HPDE6-E6E7 (cell line): ENCODE results near the gene SPSB3.

Experiments
- DNase-seq: peaks from one replicate; pipeline ENCODE4 v3.0.0; 2011; ENCODE audit warnings: missing footprints; ENCODE audit errors: extremely low spot score

SPSB3 gene

DNA sequence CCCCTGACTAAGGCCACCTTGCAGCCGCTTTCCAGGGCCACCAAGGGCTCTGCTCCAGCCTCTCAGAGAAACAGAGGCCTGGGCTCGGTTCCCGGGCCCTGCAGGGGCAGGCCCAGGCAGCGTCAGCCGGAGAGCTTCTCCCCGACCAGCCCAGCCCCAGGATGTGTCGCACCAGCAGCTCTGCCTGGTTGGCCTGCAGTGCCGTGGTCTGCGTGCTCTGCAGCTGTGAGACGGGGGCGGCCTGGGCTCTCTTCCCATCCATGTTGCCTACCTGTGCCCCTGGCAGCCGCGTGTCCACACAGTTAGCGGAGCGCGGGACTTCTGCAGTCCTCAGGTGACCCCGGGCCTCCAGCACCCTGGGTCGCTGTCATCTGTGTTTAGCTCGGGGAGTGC lies 6.3 kb upstream of the SPSB3 start:
- DNase-seq, result no peak

DNA sequence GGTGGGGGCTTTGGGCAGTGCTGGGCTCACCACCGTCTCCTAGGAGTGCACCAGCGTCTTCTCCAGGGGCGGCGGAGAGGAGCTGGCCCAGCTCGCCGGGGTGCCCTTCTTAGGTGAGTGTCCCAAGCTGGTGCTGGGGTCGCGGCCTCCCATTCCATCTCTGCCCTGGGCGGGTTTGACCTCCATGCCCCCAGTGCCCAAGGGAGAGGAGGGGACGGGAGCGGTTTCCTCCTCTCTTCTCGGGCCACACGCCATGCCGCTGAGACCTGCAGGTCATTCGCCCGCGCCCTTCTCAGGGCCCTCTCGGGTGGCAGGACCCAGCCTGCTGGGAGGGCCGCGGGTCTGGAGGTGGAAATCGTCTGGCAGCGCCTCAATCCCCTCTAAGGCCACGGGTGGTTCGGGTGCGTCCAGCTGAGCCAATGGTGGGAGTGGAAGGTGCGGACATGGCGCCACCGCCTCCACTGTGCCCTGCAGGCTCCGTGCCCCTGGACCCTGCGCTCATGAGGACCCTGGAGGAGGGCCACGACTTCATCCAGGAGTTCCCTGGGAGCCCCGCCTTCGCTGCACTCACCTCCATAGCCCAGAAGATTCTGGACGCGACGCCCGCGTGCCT lies 5.8 kb upstream of the SPSB3 start:
- no peak for DNase-seq

- DNase-seq, result no peak
These were observed 5.1 kb upstream of the SPSB3 start for GRCh38 chr16:1787322-1788094.

GRCh38 chr16:1787056-1787321 lies 4.6 kb upstream of the SPSB3 start:
- DNase-seq, result no peak

- no peak for DNase-seq
These were observed 4.1 kb upstream of the SPSB3 start for GRCh38 chr16:1786242-1787055.

GRCh38 chr16:1785846-1786170 lies 3.4 kb upstream of the SPSB3 start:
- DNase-seq, result no peak

DNA sequence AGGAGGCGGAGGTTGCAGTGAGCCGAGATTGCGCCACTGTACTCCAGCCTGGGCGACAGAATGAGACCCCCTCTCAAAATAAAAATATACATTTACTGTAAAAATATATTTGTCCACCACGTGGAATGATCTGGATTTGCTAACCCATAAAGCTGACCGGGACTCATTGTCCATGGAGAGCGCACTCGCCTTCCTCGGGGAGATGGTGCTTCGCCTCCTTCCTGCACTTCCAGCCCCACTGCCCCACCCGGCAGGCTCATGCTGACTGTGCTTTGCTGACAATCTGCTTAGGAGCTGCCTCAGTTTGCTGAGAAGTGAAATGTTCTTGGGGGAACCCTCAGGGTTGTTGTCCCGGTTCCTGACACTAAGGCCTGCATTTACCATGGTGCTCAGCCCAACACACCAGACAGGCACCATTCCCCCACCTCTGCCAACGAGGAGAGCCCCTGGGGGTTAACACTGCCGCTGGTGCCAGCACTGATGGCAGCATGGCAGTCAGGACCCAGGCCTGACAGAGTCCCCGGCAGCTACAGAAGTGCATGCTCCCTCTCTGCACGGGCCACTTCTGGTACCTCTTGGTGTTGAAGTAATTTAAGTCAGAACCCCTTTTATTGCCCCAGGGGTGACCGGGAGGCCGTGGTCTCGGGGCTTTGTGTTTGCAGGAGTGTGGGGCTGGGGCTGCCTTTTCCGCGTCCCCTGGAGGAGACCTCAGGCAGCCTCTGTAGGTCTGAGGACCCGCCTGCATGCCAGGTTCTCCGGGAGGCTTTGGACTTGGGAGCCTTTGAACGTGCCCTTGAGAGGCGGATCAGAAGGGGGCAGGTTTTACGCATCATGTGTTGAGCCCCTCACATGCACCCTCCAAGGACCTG lies 2.8 kb upstream of the SPSB3 start:
- DNase-seq, result no peak

- no peak for DNase-seq
These were observed 488 bp downstream of the SPSB3 start for GRCh38 chr16:1781758-1782407.

GRCh38 chr16:1781254-1781653 lies 1.1 kb downstream of the SPSB3 start:
- no peak for DNase-seq

DNA sequence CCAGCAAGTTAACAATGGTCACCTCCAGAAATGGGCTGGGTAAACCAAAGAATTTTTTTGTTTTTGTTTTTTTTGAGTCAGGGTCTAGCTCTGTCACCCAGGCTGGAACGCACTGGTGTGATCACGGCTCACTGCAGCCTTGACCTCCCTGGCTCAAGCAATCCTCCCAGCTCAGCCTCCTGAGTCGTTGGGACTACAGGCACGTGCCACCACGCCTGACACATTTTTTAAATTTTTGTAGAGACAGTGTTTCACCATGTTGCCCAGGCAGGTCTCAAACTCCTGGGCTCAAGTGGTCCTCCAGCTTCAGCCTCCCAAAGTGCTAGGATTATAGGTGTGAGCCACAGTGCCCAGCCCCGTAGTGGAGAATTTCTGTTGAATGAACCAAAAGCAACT lies 1.7 kb downstream of the SPSB3 start:
- no peak for DNase-seq

DNA sequence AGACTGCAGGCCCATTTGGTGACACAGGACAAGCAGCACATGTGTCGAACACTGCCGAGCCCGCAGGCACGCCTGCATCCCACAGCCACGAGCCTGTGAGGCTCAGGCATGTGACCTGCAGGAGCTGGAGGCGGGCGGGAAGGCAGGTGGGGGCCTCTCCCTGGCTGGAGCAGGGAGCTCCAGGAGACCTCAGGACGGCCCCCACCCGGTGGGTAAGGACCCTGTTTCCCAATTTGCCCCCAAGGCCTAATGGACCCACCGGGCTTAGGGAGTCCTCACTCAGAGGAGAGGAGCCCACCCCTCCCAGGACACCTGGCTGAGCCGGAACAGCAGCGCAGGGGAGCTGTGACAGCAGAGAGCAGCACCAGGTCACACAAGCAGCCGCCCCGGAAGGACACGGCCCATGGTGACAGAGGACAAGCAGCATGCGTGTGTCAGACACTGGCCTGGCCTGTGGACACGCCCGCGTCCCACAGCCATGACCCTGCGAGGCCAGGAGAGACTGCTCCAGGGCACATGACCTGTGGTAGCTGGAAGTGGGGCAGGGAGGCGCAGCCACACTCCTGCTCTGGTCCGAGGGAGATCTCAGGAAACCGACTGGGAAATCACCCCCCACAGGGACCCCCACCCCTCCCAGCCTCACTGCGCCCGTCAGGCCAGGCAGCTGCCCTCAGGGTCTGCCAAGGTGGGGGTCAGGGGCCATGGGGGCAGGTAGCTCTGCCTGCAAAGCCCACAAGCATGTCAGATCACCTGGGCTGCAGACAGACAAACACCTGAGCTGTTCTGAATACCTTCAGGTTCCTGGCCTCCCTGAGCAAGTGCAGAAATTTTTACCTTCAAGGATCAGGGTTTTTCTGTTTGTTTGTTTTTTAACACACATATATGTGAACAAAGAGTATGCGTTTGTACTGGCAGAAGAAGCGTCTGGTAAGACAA lies 2.4 kb downstream of the SPSB3 start:
- DNase-seq, result no peak

GRCh38 chr16:1779234-1779701 lies 3.1 kb downstream of the SPSB3 start:
- no peak for DNase-seq

- no peak for DNase-seq
These were observed 3.9 kb downstream of the SPSB3 start for GRCh38 chr16:1778200-1779179.

GRCh38 chr16:1777375-1778199 lies 4.8 kb downstream of the SPSB3 start:
- no peak for DNase-seq

GRCh38 chr16:1776991-1777374 lies 5.4 kb downstream of the SPSB3 start:
- DNase-seq, result no peak

DNA sequence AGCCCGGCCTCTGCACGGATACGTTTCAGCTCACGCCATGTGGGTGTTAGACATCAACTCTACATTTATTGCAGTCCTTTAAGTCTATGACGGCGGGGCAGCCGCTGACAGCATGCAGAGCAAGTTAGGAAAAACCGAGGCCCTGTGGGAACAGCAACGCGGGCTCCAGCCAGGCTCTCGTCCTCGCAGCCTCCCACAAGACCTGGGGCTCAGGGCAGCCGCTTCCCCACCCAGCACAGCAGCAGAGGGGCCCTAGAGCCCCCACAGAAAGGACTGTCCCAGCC lies 5.8 kb downstream of the SPSB3 start:
- no peak for DNase-seq

DNA sequence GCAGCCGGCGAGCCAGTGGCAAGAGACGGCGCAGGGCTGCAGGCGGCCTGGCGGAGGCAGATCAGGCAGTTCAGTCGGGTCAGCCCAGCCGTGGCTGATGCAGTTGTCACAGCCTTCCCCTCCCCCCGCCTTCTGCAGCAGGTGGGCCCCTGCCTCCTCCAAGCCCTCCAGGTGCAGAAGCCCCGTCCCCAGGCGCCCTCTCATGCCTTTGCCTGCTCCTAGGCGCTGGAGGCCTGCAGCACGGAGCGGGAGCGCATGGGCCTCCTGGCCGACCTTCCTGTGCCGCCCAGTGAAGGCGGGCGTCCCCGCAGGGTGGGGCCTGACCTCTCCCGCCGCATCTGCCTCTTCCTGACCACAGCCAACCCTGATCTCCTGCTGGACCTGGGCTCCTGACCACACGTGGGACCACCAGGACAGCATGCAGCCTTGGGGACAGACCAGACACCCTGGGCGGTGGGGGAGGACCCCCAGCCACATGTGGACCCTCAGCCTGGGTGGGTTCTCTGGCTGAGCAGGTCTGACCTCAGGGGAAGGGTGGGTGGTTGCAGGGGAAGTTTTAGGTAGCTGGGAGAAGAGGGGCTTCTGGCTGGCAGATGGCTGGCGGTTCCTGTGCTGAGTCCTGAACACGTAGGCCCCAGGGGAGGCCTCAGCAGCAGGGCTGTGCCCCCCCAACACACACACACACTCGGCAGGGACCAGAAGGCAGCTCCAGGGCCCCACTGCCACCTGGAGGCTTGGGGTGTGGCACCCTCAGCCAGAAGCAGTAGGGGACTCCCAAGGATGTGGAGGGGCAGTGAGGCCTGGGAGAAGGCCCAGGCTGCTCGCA lies 6.3 kb downstream of the SPSB3 start:
- no peak for DNase-seq
